Fibroblast of peridontal ligament (primary cell): ENCODE data around the gene RANBP17.
"Not testable (repeated sequence)": the region's sequence is repeated elsewhere in the genome, so short reads cannot be mapped to it uniquely, and the experiment has no call there.

ENCODE experiments used
- DNase-seq: peaks from one replicate; pipeline ENCODE4 v3.0.0-alpha.2; 2010; ENCODE audit errors: extremely low read depth

The RANBP17 gene

DNA sequence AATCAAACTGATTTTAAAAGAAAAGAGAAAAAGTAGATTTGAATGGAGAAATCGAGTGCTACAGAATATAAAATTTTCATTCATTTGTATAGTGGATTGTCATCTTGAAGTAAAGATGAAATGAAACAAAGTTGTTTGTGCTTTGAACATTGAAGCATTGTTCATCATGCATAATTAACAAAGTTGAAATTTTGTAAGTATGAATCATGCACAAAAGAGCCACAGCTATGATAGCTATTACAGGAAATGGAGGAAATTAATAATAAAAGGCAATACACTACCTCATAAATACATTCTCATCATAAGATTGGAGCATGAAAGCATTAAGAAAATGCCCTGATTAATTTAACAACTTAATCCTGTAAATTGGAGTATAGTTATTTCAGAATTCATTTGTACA, 293.8 kb downstream of the RANBP17 start:
- peak; percentile 23 for DNase-seq

GRCh38 chr5:171157276-171157675, 295.5 kb downstream of the RANBP17 start:
- no peak for DNase-seq

DNA sequence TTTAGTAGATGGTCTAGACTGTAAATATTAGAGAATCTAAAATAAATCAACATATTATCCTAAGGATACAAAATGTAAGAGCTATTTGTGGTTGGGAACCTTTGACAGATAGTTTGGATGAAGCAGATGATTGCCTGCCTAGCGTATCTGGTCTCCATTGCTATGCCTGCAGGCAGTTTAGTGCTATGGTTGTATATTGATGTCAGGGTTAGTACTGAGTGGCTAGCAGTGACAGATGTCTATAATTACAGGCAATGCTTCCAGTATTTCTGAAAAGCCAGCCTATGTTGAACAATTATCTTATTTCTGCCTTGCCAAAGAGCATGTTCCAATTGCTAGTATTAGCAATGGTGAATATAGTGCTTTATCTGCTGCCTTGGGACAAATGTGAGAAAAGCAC, 296.0 kb downstream of the RANBP17 start:
- no peak for DNase-seq

- no peak for DNase-seq
Measured at GRCh38 chr5:171158581-171158980, 296.8 kb downstream of the RANBP17 start.

DNA sequence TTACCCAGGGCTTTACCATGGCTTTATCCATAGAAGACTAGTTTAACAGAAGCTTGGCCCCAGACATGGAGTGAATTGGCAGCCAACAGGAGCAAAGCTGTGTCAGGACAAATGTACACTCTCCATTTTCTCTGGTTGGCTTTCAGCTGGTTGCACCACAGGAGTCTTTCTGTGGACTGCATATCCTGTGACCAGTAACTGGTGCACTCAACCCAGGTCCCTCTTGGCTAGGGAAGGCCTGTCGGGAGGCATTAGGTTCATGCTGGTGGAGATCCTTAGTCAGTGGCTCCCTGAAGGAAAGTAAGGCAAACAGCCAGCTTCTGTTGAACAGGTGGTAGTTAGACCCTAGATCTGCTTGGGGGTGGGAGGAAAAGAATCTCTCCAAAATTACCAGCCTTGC, 300.3 kb downstream of the RANBP17 start:
- no peak for DNase-seq

DNA sequence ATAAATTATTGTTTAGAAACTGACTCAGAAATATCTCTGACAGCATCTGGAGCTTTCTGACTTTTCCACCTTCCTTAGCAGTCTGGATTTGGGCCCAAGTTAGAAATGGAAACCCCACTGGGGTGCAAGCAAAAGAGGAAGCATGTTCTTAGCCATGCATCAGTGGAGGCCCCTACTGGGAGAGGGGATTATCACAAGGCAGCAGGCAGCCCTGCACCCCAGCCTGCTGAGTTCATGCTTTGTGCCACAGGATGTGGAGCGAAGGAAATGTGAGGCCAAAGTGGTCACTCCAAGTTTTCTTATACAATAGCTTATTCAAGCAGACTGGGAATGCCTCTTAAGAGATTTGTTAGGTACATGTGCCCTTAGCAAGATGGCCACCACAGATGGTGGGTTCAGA, 300.8 kb downstream of the RANBP17 start:
- no peak for DNase-seq

- no peak for DNase-seq
Measured at GRCh38 chr5:171166766-171167165, 304.9 kb downstream of the RANBP17 start.

DNA sequence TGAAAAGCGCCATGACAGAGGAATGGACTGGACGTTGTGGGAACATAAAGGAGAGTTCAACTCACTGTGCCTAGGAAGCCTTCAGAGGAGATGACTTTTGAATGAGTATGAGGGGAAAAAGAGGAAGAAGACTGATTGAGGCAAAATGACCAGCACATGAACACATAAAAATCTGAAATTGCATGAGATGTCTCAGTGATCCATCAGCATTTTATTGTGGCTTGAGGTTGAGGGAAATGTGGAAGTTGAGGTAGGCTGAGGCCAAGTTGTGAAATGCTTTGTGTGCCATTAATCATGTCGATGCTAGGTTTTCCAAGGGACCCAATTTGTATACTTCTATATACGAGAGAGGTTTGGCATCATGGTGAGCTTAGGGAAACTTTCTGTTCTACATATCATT, 306.4 kb downstream of the RANBP17 start:
- DNase-seq: no peak

- DNase-seq: not testable (repeated sequence)
Measured at GRCh38 chr5:171174960-171175359, 313.1 kb downstream of the RANBP17 start.

DNA sequence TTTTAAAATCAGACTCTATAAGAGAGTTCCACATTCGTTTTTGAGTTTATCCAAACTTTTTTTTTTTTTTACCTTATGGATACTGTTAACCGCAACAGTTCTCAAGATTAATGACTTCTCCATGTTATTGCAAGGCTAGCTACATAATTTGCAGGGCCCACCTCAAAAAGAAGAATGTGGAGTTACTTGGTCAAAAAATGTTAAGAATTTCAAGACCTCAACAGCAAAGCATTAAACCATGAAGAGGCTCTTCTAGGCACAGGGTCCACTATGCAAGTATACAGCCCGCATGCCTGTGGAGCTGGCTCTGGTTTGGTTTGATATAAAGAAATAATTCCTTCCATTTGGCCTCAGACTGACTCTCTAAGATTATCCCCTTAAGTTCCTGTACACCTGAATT, 313.9 kb downstream of the RANBP17 start:
- no peak for DNase-seq

GRCh38 chr5:171178190-171178589, 316.4 kb downstream of the RANBP17 start:
- DNase-seq: not testable (repeated sequence)

DNA sequence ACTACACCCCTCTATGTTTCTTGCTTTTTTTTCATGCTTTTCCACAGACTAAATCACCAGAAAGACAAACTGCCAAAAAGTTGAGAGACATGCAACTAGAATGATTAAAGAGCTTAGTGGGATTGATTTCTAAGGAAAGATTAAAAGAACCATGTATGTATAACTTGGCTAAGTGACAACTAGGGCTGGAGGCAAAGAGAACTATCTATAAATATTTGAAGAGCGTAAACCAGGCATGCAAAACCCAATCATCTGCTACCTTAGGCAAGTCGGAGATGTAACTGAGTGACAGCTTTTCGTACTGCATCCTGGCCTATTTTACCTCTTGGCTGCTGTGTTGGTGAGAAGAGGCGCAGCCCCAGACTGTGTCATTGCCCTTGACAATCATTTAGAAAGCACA, 326.2 kb downstream of the RANBP17 start:
- no peak for DNase-seq

- no peak for DNase-seq
Measured at GRCh38 chr5:171189442-171189841, 327.6 kb downstream of the RANBP17 start.

DNA sequence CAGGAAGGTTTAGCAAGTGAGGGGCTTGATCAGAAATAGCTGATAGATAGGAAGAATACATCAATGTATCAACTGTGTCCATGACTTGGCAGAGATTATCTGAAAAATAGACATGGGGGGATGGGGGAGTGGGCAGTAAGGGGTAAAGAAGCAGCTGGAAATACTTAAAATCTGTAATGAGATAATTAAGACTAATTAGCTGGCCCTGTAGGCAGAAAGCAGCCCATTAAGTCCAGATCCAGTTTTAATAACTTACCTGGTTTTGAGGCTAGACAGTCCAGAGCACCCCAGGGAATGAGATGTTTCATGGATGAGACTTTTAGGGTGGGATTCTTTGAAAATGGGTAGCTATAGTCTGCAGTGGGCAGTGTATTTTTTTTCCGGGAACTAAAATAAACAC, 330.3 kb downstream of the RANBP17 start:
- DNase-seq: no peak

GRCh38 chr5:171201310-171201709, 339.5 kb downstream of the RANBP17 start:
- no peak for DNase-seq

DNA sequence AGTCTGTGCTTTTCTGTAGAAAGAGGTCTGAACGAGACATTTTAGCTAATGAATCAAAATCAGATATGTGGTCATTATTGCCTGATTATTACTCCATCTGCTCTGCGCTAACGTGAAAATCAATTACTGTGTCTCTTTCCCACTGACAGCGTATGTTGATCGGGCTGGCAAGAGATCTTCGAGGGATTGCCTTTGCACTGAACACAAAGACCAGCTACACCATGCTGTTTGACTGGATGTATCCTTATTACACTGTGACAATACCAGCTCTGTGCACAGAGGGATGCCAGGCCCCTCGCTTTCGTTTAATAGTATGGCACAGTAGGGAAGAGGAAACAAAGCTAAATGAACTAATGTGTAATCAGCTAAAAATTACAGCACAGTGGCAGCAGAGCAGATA, 343.6 kb downstream of the RANBP17 start:
- DNase-seq: no peak

DNA sequence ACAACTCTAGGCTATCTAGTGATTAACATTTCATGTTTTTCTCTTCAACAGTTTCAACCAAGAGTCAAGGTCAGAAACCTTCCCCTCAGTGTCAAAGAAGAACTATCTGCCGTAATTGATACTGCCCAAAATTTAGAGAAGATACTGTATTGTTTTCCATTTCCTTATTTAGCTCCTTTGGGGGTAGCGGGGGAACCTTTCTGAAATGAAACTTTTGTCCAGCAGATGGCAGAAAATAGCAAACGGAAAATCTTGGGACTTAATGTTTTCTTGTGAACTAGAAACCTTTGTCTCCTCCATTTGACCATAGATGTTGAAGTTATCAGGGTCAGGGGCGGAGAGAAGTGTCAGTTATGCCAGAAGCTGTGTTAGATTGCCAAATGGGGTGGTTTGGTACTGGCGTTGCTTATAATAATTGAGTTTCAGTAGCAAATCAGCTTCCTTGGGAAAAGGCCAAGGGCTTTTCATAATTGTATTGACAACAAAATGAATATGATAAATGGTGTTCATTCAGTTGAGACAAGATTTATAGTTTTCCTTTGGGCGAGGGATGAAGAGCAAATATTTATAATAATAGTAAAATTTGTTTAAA, 345.5 kb downstream of the RANBP17 start:
- peak; percentile 80 for DNase-seq

- peak; percentile 63 for DNase-seq
Measured at GRCh38 chr5:171221916-171222315, 360.1 kb downstream of the RANBP17 start.

DNA sequence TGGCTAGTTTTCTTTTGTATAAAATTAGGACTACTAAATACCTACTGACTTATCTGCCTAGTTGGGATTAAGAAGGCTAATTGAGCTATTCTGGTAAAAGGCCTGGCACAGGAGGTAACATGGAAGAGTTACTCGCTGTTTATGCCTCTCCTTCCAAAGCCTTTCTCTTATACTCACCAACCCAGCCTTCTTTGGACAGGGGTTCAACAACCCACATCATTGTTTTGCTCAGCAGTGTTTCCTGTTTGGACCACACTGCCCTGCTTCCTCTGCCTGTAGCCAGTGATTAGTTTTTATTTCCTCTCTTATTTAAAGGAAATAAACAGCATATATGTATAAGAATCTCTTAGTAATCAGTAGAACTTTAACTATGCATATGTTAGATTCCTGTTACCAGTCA, 362.1 kb downstream of the RANBP17 start:
- no peak for DNase-seq

GRCh38 chr5:171226096-171226754, 364.4 kb downstream of the RANBP17 start:
- DNase-seq: peak; percentile 28

DNA sequence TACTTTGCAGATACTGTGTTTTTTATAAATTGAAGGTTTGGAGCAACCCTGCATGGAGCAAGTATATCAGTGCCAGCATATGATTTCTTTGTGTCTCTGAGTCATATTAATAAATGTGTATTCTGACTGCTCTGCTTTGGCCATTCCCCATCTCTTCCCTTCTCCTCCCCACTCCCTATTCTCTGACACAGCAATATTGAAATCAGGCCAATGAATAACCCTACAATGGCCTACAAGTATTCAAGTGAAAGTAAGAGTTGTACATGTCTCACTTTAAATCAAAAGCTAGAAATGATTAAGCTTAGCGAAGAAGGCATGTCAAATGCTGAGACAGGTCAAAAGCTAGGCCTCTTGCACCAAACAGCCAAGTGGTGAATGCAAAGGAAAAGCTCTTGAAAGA, 365.0 kb downstream of the RANBP17 start:
- DNase-seq: no peak

DNA sequence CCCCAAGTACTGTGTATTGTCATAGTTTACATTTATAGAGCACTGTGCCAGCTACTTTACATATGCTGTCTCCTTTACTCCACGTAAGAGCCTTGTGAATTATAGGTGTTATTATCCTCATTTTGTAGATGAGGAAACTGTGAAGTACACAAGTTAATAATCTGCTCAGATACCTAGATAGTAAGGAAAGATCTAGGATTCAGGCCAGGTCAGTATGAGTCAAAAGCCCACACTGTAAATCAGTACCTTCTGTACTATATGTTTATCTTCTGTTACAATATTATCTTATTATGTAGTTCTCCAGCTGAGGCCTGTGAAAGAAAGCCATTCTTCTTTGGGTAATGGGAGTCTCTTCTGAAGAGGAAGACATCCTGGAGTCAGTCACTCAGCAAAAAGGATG, 374.8 kb downstream of the RANBP17 start:
- no peak for DNase-seq

- DNase-seq: peak; percentile 22
Measured at GRCh38 chr5:171242521-171242920, 380.7 kb downstream of the RANBP17 start.

GRCh38 chr5:171246231-171246630, 384.4 kb downstream of the RANBP17 start:
- DNase-seq: no peak
